ENCODE measurements around the gene CA14.
"Not testable (repeated sequence)": the region's sequence is repeated elsewhere in the genome, so short reads cannot be mapped to it uniquely, and the experiment has no call there.

The CA14 gene

DNA sequence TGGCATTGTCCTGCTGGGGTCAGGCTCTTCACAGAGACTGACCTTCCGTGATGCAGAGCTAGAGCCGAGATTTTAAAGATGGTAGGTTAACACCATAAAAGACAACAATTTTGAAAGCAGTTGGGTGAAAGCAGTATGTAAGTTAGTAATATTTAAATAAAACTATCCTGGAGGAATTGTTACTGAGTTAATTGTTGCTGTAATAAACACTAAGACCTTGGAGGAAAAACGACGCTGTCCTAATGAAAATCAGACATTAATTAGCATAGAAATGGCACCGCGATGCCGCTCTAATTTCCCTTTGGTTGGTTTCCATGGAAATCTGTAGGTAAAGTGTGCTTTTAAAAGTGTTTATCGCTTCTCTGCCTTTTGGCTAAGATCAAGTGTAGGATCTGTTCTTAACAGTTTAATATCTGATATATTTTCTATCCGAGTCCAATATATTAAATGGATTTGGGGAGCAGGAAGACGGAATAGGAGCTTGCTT is 20.9 kb upstream of the CA14 start:
- no peak for DNase-seq

DNA sequence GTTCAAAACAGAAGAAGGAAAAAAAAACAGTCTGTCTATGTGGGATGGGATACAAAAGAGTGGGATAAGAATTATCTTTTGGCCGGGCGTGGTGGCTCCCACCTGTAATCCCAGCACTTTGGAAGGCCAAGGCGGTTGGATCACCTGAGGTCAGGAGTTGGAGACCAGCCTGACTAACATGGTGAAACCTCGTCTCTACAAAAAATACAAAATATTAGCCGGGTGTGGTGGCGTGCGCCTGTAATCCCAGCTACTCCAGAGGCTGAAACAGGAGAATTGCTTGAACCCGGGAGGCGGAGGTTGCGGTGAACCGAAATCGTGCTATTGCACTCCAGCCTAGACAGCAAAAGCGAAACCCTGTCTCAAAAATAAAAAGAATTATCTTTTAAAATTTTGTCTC is 20.4 kb upstream of the CA14 start:
- not testable (repeated sequence) for DNase-seq

DNA sequence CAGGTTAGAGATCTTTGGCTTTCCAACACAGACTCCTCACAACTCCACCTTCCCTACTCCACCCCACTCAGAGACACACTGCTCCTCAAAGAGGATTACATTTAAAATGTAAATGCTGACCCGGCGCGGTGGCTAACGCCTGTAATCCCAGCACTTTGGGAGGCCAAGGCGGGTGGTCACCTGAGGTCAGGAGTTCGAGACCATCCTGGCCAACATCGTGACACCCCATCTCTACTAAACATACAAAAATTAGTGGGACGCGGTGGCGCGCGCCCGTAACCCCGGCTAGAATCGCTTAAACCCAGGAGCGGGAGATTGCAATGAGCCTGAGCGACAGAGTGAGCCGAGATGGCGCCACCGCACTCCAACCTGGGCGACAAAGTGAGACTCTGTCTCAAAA is 19.8 kb upstream of the CA14 start:
- no peak for DNase-seq

DNA sequence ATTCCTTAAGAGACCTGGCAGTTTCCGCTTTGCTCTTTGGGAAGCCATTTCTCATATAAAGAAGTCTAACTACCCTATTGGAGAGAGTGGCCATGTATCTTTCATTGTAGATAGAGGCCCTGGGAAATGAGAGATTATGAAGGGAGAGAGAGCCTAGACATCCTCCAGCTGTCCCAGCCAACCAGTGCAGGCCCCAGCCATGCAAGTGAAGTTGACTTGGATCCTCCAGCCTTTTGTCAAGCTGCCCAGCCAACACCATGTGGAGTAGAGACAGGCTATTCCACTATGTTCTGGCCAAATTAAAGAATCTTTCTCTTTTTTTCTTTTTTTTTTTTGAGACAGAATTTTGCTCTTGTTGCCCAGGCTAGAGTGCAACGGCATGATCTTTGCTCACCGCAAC is 14.6 kb upstream of the CA14 start:
- DNase-seq = no peak

DNA sequence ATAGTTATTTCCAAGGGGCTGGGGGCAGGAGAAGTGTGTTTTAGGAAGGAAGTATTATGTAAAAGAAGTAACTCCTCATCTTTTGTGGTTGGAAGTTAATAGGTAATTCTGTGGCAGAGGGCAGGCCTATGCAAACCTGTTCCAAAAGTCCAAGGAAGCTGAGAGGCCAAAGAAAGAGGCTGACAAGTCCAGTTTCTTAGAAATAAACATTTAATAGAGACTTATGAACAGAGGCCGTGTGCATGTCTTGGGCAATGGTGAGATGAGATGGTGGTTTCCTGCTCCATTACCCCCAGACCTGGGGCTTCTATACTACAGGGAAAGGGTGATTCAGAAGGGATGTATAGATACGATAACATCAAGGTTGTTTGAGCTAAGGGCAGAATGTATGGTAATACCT is 7.6 kb upstream of the CA14 start:
- no peak for DNase-seq

DNA sequence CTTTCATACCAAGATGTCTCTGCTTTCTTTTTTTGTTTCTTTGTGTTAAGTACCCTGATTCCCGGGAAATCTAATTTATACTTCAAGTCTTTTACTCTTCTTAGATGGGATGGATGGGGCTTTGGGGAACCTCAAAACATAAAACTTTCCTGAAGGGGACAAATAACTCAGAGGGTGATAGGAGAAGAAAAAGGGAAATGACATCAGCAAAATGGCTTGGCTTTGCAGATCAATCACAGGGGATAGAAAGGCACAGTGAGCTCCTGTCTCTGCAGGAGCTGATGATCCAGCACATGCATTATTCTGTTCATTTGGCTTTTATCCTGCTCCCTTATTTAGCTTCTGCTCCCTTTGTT is 1.4 kb upstream of the CA14 start:
- no peak for DNase-seq

GRCh38 chr1:150256554-150257341 is 826 bp upstream of the CA14 start:
- DNase-seq = no peak

GRCh38 chr1:150259217-150259616 is 1.6 kb downstream of the CA14 start:
- DNase-seq = no peak

DNA sequence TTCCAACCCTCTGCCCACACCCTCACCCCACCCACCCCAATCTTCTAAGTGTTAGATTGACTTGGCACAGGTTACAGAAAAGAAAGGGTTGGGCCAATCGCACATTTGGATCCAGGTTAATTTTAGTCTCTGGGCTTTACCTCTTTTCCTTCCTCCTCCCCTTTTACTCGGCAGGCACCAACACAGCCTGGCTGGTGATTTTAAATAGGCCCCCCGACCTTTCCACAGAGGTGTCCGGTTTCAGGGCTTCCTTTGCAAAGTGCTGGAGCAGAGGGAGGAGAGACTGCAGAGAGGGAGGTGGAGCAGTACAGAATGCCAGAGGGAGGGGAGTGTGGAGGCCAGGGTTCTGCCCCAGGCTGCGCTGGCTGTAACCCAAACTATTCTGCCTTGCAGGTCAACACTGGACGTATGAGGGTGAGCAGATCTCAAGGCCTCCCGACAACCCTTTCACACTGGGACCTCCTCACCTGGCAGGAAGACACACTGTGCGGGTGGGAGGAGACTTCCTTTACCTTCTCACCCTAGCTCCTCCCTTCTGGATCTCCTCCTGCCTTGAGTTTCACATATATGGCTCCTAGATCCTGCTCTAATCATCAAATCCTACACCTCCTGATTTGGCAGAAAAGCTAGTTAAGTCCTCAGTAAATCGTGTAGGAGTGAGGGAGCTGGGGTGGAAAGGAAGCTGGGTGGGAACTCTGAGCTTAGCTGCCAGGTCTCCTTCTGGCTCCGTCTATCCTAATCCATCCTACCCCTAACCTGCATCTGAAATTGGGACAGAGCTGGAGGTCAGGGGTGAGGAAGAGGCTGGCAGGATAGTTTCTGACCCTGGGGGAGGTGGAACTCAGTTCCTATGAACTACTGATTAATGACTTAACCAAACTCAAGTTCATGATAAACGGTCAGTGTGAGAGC is 2.4 kb downstream of the CA14 start:
- DNase-seq = no peak

GRCh38 chr1:150261367-150261766 is 3.8 kb downstream of the CA14 start:
- DNase-seq = no peak

DNA sequence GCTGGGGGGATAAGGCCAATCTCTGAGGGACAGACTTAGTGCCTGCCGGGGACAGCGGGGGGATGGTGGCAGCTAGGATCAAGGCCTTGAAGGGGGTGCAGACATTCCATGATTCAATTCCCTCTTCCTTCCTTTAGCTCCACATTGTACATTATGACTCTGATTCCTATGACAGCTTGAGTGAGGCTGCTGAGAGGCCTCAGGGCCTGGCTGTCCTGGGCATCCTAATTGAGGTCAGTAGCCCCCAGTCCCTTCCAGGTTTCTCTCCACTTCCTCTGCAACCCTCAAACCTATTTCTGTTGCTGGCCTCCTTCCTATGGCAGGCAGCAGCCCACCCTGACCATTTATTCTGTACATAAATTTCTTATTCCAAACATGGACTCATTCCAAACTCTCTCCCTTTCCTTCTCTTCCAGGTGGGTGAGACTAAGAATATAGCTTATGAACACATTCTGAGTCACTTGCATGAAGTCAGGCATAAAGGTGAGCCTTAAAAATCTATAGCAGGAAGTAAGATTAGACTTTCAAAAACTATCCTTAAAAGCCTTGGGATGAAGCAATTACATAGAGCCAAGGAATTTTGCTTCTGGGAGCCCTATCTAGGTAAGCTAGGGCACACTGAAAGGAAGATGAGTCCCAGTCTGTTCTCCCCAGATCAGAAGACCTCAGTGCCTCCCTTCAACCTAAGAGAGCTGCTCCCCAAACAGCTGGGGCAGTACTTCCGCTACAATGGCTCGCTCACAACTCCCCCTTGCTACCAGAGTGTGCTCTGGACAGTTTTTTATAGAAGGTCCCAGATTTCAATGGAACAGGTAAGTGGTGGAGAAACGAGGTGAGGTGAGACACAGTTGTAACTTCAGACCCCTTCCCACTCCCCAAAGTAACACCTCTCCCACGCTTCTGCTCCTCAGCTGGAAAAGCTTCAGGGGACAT is 5.1 kb downstream of the CA14 start:
- DNase-seq = no peak

GRCh38 chr1:150263549-150263948 is 6.0 kb downstream of the CA14 start:
- no peak for DNase-seq

- no peak for DNase-seq
Measured at GRCh38 chr1:150267896-150268295, 10.3 kb downstream of the CA14 start.

DNA sequence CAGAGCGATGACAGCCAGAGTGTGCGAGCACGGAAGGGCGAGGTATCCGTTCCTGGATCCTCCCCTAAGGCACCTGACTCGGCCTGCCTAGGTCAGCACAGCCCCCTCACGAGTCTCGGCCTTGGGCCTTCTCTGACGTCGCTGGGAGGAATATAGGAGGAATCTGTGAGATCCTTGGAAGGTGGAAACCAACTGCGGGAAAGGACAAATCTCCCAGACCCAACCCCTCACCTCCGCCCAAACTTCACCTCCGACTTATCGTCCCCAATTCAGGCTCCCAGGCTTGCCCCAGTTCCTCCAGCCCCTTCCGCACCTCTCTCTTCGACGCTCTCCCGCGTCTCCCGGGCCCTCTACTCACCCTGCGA is 10.7 kb downstream of the CA14 start:
- DNase-seq = peak; percentile 24

GRCh38 chr1:150268705-150269403 is 11.3 kb downstream of the CA14 start, which contains the start of gene APH1A:
APH1A (minus strand) TSS chr1:150269016; CDS start chr1:150268810, 206 bp downstream.
- DNase-seq = peak; percentile 83

GRCh38 chr1:150269451-150269850 is 11.9 kb downstream of the CA14 start:
- no peak for DNase-seq

GRCh38 chr1:150271291-150271959 is 13.9 kb downstream of the CA14 start:
- no peak for DNase-seq

DNA sequence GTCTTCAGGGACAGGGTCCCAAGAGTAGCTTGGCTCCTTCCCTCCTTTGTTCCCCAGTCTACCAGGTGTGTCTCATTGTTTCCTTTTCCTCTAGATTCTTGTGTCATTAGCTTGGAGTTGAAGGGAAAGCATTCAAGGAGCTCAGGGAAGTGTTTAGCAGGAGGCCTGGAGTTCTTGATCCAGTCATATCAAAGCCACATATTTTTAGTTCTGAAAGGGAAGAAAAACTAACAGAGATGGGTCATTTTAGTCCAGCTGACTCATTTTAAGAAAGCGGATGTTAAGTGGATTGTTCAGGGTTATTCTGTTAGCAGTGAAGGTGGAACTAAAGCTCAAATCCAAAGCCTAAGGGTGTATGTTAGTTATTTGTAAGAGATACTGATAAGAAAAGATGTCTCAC is 15.7 kb downstream of the CA14 start:
- no peak for DNase-seq

DNA sequence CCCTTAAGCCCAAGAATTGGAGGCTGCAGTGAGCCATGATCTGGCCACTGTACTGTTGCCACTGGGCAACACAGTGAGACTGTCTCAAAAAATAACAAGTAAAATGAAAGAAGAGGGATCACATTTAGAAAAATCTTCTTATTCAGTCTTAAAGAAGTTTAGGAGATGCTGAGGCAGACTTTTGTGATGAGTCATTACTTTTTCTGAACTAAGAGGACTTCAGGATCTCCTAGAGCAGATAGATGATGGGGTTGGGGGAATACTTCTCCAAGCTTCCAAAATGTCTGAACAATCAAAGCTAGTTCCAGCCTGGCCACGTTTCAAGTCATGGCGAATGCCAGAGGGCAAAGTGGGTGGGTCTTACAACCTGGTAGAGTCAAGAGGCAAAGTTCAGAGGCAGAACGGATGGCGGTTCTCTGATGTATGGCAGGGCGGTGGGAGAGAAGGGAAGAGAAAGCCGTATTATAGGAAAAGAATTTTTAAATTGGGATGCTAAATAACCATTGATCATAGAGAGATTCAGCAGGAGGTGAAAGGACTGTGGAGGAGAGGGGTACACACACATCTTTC is 22.6 kb downstream of the CA14 start:
- DNase-seq = no peak

GRCh38 chr1:150281221-150281757 is 23.7 kb downstream of the CA14 start:
- peak; percentile 21 for DNase-seq
